ENCODE measurements around the gene TXNL4A. TPM values are rescaled to one million over a fixed set of nuclear protein-coding genes. Genes with fewer than 3 reads are reported as not detected.
A peak's percentile ranks its signal among the peaks of the same experiment; 100 is the strongest.

The TXNL4A gene
- polyA plus RNA-seq, 1 of the 3 experiments (the other 2 are of a cell fraction), result 158 TPM

GRCh38 chr18:80026363-80026762, 38.0 kb upstream of the TXNL4A start:
- DNase-seq, result no peak
- POLR2A ChIA-PET, result no interaction called here
- no peak overlapping the region for H3K9ac ChIP-seq
- WGBS (ENCODE audit: low lambda C conversion rate), result 60% methylated on average over 7 of the region's 7 CpGs
- H3K36me3 ChIP-seq (replicated peaks in 1 of 2; ENCODE audit: control insufficient read depth in 1 of 2, insufficient read depth in 2 of 2, low read length in 1 of 2), result no peaks in the 10 kb centered on the region
- no peaks in the 10 kb centered on the region for H4K20me1 ChIP-seq (ENCODE audit: insufficient read depth)
- no peak overlapping the region for H3K4me3 ChIP-seq (ENCODE audit: low read depth in 2 of 2, low read length in 1 of 2)
- no peaks in the 10 kb centered on the region for H3K27me3 ChIP-seq (ENCODE audit: insufficient read depth)
- TF ChIP-seq YY1 (IDR thresholded peaks at IDR 0.05; ENCODE audit: low read depth) (no peak), RAD21 (IDR thresholded peaks at IDR 0.05; ENCODE audit: low read length) (no peak), RXRA (IDR thresholded peaks at IDR 0.05; ENCODE audit: borderline replicate concordance, low read depth) (no peak), TAF1 (IDR thresholded peaks at IDR 0.05; ENCODE audit: borderline replicate concordance, low read depth, low read length) (no peak), RCOR1 (IDR thresholded peaks at IDR 0.05; ENCODE audit: low read length) (no peak), FOXM1 (IDR thresholded peaks at IDR 0.05; ENCODE audit: low read depth) (no peak)
- CTCF ChIA-PET, result no interaction called here
- no peak overlapping the region for H3K4me2 ChIP-seq
- no peaks in the 10 kb centered on the region for H3F3A ChIP-seq (replicated peaks; ENCODE audit: insufficient read depth)
- no peak overlapping the region for H2AFZ ChIP-seq (ENCODE audit: low read depth)
- H3K9me2 ChIP-seq, result no peaks in the 10 kb centered on the region
- H3K79me2 ChIP-seq (ENCODE audit: insufficient read depth), result no peaks in the 10 kb centered on the region
- H3K9me3 ChIP-seq, result peaks cover 23% of the 10 kb centered on the region; the same call in 1 of the 2 replicates
- no peaks in the 10 kb centered on the region for H3K4me1 ChIP-seq (ENCODE audit: control insufficient read depth in 1 of 2, insufficient read depth in 2 of 2, low read depth in 1 of 2, low read length in 1 of 2)
- H3K27ac ChIP-seq (ENCODE audit: low read depth in 2 of 2, low read length in 1 of 2), result no peak overlapping the region

GRCh38 chr18:80023173-80023572, 34.8 kb upstream of the TXNL4A start:
- Histone ChIP-seq H3K79me2 (ENCODE audit: insufficient read depth) (no peaks in the 10 kb centered on the region), H3F3A (replicated peaks; ENCODE audit: insufficient read depth) (no peaks in the 10 kb centered on the region), H3K9me2 (no peaks in the 10 kb centered on the region), H3K9me3 (peaks cover 24% of the 10 kb centered on the region; the same call in 1 of the 2 replicates), H2AFZ (ENCODE audit: low read depth) (no peak overlapping the region), H3K36me3 (replicated peaks in 1 of 2; ENCODE audit: control insufficient read depth in 1 of 2, insufficient read depth in 2 of 2, low read length in 1 of 2) (no peaks in the 10 kb centered on the region), H3K27me3 (ENCODE audit: insufficient read depth) (no peaks in the 10 kb centered on the region), H3K4me3 (ENCODE audit: low read depth in 2 of 2, low read length in 1 of 2) (no peak overlapping the region), H3K9ac (no peak overlapping the region), H4K20me1 (ENCODE audit: insufficient read depth) (no peaks in the 10 kb centered on the region), H3K27ac (ENCODE audit: low read depth in 2 of 2, low read length in 1 of 2) (no peak overlapping the region), H3K4me2 (no peak overlapping the region), H3K4me1 (ENCODE audit: control insufficient read depth in 1 of 2, insufficient read depth in 2 of 2, low read depth in 1 of 2, low read length in 1 of 2) (no peaks in the 10 kb centered on the region)
- CTCF ChIA-PET, result interaction anchor here (0.7 kb wide), 1 partner anchor 73 kb away, joined by 3 read pairs; no protein-coding TSS in a partner anchor
- TF ChIP-seq REST (IDR thresholded peaks at IDR 0.05; ENCODE audit: low read depth, low read length) (no peak), CTCF (IDR thresholded peaks at IDR 0.05) (peak; percentile 53)
- DNase-seq, result no peak
- WGBS (ENCODE audit: low lambda C conversion rate), result 95% methylated on average over 4 of the region's 4 CpGs
- POLR2A ChIA-PET, result no interaction called here

Data from SK-N-SH (cell line).